ENCODE measurements around the gene SNRNP35. TPM values are rescaled to one million over a fixed set of nuclear protein-coding genes. Genes with fewer than 3 reads are reported as not detected.
"Not testable (repeated sequence)": the region's sequence is repeated elsewhere in the genome, so short reads cannot be mapped to it uniquely, and the experiment has no call there.

Gene SNRNP35
- total RNA-seq, 1 donor from 2014 or later: 16.9 TPM

DNA sequence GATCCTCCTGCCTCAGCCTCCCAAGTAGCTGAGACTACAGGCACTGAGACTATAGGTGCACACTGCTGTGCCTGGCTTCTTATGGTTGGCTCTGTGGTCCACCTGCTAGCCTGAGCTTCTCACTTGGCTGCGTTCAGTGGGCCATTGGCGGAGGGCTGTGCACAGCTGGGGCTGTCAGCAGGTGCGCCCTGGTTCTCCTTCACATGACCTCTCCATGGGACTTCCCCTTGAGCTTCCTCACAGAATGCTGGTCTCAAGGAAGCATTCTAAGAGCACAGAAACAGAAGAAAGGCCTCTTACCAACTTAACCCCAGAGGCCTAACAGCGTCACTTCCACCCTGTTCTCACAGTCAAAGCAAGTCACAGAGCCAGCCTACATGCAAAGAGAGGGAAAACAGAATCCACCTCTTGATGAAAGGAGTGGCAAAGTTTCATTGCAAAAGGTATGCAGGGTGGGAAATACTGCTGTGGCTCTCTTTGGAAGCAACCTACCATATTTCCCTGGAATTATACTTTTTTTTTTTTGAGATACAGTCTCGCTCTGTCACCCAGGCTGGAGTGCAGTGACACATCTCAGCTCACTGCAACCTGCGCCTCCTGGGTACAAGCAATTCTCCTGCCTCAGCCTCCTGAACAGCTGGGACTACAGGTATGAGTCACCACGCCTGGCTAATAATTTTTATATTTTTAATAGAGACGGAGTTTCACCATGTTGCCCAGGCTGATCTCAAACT, 30.7 kb upstream of the SNRNP35 start:
- Histone ChIP-seq H3K9me3 (no peaks in the 10 kb centered on the region), H3K27ac (no peak overlapping the region), H3K4me3 (no peak overlapping the region), H3K36me3 (peaks cover 0 to 31% of the 10 kb centered on the region in 2 donors), H3K27me3 (no peaks in the 10 kb centered on the region), H3K4me1 (peaks cover 4% of the 10 kb centered on the region)
- DNase-seq (ENCODE audit: extremely low spot score in 2 of 2): no peak
- intact Hi-C loops (cut with DNase I): no loop called here
- TF ChIP-seq POLR2AphosphoS5 (IDR thresholded peaks at IDR 0.05; ENCODE audit: insufficient read depth in 1 of 2, low read depth in 1 of 2) (no peak), POLR2A (IDR thresholded peaks at IDR 0.05) (no peak)

DNA sequence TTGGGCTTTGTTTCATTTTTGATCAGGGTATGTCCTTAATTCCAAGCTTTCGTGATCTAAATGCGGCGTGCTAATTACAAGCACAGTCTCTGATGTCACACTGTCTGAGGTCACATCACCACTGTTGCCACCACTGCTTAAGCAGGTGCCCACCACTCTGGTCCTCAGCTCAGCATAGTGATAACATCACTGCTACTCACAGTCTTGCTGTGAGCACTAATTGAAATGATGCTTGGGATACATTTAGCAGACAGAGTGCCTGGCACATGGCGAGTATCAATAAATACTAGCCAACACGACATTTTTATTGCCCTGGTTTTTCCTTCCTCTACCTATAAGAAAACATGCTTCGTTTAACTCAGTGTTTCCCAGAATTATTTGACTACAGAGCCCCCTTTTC, 29.3 kb upstream of the SNRNP35 start:
- H3K36me3 ChIP-seq: peaks cover 0 to 26% of the 10 kb centered on the region in 2 donors
- intact Hi-C loops (cut with DNase I): no loop called here
- DNase-seq (ENCODE audit: extremely low spot score in 2 of 2): no peak

DNA sequence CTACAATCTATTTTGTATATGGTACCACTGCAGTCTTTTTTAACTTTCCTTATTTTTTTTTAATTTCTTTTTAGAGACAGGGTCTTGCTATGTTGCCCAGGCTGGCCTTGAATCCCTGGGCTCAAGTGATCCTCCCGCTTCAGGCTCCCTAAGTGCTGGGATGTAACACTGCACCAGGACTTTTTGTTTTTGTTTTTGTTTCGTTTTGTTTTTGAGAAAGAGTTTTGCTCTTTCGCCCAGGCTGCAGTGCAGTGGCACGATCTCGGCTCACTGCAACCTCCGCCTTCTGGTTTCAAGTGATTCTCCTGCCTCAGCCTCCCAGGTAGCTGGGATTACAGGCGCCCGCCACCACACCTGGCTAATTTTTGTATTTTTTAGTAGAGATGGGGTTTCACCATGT, 28.8 kb upstream of the SNRNP35 start:
- H3K27me3 ChIP-seq; intact Hi-C loops (cut with DNase I); DNase-seq (ENCODE audit: extremely low spot score in 2 of 2); H3K27ac ChIP-seq; H3K4me3 ChIP-seq; H3K9me3 ChIP-seq: not testable (repeated sequence)
- Histone ChIP-seq H3K4me1 (peaks cover 23% of the 10 kb centered on the region), H3K36me3 (peaks cover 0 to 22% of the 10 kb centered on the region in 2 donors)

More for the DNA sequence above, 29.3 kb upstream of the SNRNP35 start:
- H3K4me3 ChIP-seq: no peak overlapping the region
- no peaks in the 10 kb centered on the region for H3K9me3 ChIP-seq
- no peak overlapping the region for H3K27ac ChIP-seq
- H3K4me1 ChIP-seq: peaks cover 18% of the 10 kb centered on the region
- TF ChIP-seq, protein P1, sequence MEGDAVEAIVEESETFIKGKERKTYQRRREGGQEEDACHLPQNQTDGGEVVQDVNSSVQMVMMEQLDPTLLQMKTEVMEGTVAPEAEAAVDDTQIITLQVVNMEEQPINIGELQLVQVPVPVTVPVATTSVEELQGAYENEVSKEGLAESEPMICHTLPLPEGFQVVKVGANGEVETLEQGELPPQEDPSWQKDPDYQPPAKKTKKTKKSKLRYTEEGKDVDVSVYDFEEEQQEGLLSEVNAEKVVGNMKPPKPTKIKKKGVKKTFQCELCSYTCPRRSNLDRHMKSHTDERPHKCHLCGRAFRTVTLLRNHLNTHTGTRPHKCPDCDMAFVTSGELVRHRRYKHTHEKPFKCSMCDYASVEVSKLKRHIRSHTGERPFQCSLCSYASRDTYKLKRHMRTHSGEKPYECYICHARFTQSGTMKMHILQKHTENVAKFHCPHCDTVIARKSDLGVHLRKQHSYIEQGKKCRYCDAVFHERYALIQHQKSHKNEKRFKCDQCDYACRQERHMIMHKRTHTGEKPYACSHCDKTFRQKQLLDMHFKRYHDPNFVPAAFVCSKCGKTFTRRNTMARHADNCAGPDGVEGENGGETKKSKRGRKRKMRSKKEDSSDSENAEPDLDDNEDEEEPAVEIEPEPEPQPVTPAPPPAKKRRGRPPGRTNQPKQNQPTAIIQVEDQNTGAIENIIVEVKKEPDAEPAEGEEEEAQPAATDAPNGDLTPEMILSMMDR (IDR thresholded peaks at IDR 0.05): no peak
- H3K27me3 ChIP-seq: no peaks in the 10 kb centered on the region

DNA sequence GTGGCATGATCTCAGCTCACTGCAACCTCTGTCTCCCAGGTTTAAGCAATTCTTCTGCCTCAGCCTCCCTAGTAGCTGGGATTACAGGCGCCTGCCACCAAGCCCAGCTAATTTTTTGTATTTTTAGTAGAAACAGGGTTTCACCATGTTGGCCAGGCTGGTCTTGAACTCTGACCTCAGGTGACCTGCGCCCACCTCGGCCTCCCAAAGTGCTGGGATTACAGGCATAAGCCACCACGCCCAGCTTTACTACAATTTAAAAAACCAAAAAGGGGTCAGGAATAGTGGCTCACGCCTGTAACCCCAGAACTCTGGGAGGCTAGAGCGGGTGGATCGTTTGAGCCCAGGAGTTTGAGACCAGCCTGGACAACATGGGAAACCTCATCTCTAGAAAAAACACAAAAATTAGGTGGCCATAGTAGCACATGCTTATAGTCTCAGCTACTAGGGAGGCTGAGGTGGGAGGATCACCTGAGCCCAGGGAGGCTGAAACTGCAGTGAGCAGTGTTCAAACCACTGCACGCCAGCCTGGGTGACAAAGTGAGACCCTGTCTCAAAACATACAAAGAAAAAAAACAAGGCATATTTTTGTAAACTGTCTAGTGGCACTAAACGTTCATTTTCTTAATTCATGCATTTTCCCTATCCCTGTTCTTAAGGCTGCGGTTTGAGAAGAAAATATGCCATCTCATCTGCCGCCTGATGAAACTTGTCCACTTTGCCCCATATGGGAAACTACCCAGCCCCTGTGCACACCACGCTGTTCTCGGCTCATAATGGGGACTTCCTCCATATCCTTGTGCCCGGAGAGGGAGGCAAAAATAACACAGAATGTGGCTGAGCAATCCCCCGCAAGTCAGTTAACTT, 25.8 kb upstream of the SNRNP35 start:
- H3K27ac ChIP-seq: peak overlapping the region; percentile 35
- H3K27me3 ChIP-seq; intact Hi-C loops (cut with DNase I); DNase-seq (ENCODE audit: extremely low spot score in 2 of 2); H3K9me3 ChIP-seq: not testable (repeated sequence)
- H3K36me3 ChIP-seq: peaks cover 0 to 22% of the 10 kb centered on the region in 2 donors
- peaks cover 42% of the 10 kb centered on the region for H3K4me1 ChIP-seq
- H3K4me3 ChIP-seq: peak overlapping the region; percentile 61 to 90

DNA sequence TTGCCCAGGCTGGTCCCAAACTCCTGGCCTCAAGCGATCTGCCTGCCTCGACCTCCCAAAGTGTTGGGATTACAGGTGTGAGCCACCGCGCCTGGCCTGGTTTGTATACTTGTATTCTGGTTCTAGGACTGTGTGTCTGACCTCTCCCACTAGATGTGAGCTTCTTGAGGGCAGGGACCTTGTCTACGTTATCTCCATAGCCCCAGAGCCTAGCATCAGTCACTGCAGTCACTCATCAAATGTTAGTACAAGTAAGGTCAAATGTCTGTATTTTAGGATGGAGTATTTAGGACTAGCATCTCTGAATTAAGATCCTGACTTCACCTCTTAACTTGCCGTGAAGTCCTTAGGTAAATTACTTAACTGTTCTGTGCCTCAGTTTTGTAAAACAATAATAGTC, 24.3 kb upstream of the SNRNP35 start:
- H3K27ac ChIP-seq: peak overlapping the region; percentile 35
- peaks cover 42% of the 10 kb centered on the region for H3K4me1 ChIP-seq
- peak overlapping the region; percentile 61 to 90 for H3K4me3 ChIP-seq
- H3K36me3 ChIP-seq: peaks cover 0 to 11% of the 10 kb centered on the region in 2 donors
- intact Hi-C loops (cut with DNase I): loop anchor here (2.0 kb wide), 1 partner anchor 25 kb away; the partner anchor contains the start of gene SNRNP35
- H3K27me3 ChIP-seq: no peaks in the 10 kb centered on the region
- TF ChIP-seq, protein P1 (IDR thresholded peaks at IDR 0.05): no peak
- TF ChIP-seq POLR2A (IDR thresholded peaks at IDR 0.05) (no peak), POLR2AphosphoS5 (IDR thresholded peaks at IDR 0.05; ENCODE audit: insufficient read depth in 1 of 2, low read depth in 1 of 2) (no peak)
- no peak for DNase-seq (ENCODE audit: extremely low spot score in 2 of 2)
- no peaks in the 10 kb centered on the region for H3K9me3 ChIP-seq

DNA sequence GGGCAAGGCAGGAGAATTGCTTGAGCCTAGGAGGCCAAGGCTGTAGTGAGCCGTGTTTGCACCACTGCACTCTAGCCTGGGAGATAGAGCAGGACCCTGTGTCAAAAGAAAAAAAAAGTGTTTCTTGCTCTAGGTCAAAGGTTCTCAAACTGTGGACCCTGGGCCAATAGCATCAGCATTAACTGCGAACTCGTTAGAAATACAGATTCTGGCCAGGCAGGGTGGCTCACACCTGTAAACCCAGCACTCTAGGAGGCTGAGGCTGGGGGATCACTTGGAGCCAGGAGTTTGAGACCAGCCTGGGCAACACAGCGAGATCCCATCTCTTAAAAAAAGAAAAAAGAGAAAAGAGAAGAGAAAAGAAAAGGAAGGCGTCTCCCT, 22.3 kb upstream of the SNRNP35 start:
- Histone ChIP-seq H3K27ac (peak overlapping the region; percentile 81), H3K36me3 (peaks cover 0 to 2% of the 10 kb centered on the region in 2 donors), H3K27me3 (no peaks in the 10 kb centered on the region), H3K9me3 (no peaks in the 10 kb centered on the region), H3K4me1 (peaks cover 42% of the 10 kb centered on the region), H3K4me3 (peak overlapping the region; percentile 61 to 90)
- TF ChIP-seq POLR2AphosphoS5 (IDR thresholded peaks at IDR 0.05; ENCODE audit: insufficient read depth in 1 of 2, low read depth in 1 of 2): no peak
- no peak for TF ChIP-seq POLR2A (IDR thresholded peaks at IDR 0.05)
- TF ChIP-seq, protein P1 (IDR thresholded peaks at IDR 0.05): no peak
- intact Hi-C loops (cut with DNase I): loop anchor here (2.0 kb wide), 1 partner anchor 23 kb away; the partner anchor contains the start of gene SNRNP35
- DNase-seq (ENCODE audit: extremely low spot score in 2 of 2): no peak

All from vagina (tissue), 2 donors.